ENCODE measurements around the gene MYH15.

MYH15 gene

GRCh38 chr3:108528459-108529252, 18.3 kb upstream of the MYH15 start:
- H3K4me3 ChIP-seq (ENCODE audit: low read length in 2 of 2): no peak overlapping the region
- H3K27me3 ChIP-seq (ENCODE audit: control insufficient read depth in 2 of 2, insufficient read depth in 2 of 2, low read length in 2 of 2): no peaks in the 10 kb centered on the region
- no peaks in the 10 kb centered on the region for H3K36me3 ChIP-seq (ENCODE audit: control insufficient read depth in 2 of 2, insufficient read depth in 2 of 2, low read length in 2 of 2)
- no peaks in the 10 kb centered on the region for H3K9me3 ChIP-seq (ENCODE audit: control insufficient read depth in 2 of 2, low read length in 2 of 2)
- no peak overlapping the region for H3K27ac ChIP-seq (ENCODE audit: low read depth in 2 of 2, low read length in 2 of 2)
- no peaks in the 10 kb centered on the region for H3K4me1 ChIP-seq (ENCODE audit: control insufficient read depth in 2 of 2, insufficient read depth in 2 of 2, low read length in 2 of 2)
- H3K9ac ChIP-seq (ENCODE audit: low read depth in 1 of 2, low read length in 2 of 2): no peak overlapping the region

- Histone ChIP-seq H3K27me3 (ENCODE audit: control insufficient read depth in 2 of 2, insufficient read depth in 2 of 2, low read length in 2 of 2) (no peaks in the 10 kb centered on the region), H3K36me3 (ENCODE audit: control insufficient read depth in 2 of 2, insufficient read depth in 2 of 2, low read length in 2 of 2) (no peaks in the 10 kb centered on the region), H3K27ac (ENCODE audit: low read depth in 2 of 2, low read length in 2 of 2) (no peak overlapping the region), H3K4me3 (ENCODE audit: low read length in 2 of 2) (no peak overlapping the region), H3K4me1 (ENCODE audit: control insufficient read depth in 2 of 2, insufficient read depth in 2 of 2, low read length in 2 of 2) (no peaks in the 10 kb centered on the region), H3K9ac (ENCODE audit: low read depth in 1 of 2, low read length in 2 of 2) (no peak overlapping the region), H3K9me3 (ENCODE audit: control insufficient read depth in 2 of 2, low read length in 2 of 2) (no peaks in the 10 kb centered on the region)
These were observed 17.4 kb upstream of the MYH15 start for GRCh38 chr3:108527817-108528216.

- Histone ChIP-seq H3K4me3 (ENCODE audit: low read length in 2 of 2) (no peak overlapping the region), H3K9me3 (ENCODE audit: control insufficient read depth in 2 of 2, low read length in 2 of 2) (no peaks in the 10 kb centered on the region)
These were observed 16.7 kb upstream of the MYH15 start for GRCh38 chr3:108527109-108527508.

GRCh38 chr3:108525971-108526370, 15.6 kb upstream of the MYH15 start:
- no peak overlapping the region for H3K4me3 ChIP-seq (ENCODE audit: low read length in 2 of 2)

More at GRCh38 chr3:108527109-108527508, 16.7 kb upstream of the MYH15 start:
- no peak overlapping the region for H3K27ac ChIP-seq (ENCODE audit: low read depth in 2 of 2, low read length in 2 of 2)
- no peak overlapping the region for H3K9ac ChIP-seq (ENCODE audit: low read depth in 1 of 2, low read length in 2 of 2)
- no peaks in the 10 kb centered on the region for H3K27me3 ChIP-seq (ENCODE audit: control insufficient read depth in 2 of 2, insufficient read depth in 2 of 2, low read length in 2 of 2)
- no peaks in the 10 kb centered on the region for H3K4me1 ChIP-seq (ENCODE audit: control insufficient read depth in 2 of 2, insufficient read depth in 2 of 2, low read length in 2 of 2)
- no peaks in the 10 kb centered on the region for H3K36me3 ChIP-seq (ENCODE audit: control insufficient read depth in 2 of 2, insufficient read depth in 2 of 2, low read length in 2 of 2)

GRCh38 chr3:108525256-108525655, 14.9 kb upstream of the MYH15 start:
- Histone ChIP-seq H3K36me3 (ENCODE audit: control insufficient read depth in 2 of 2, insufficient read depth in 2 of 2, low read length in 2 of 2) (no peaks in the 10 kb centered on the region), H3K4me1 (ENCODE audit: control insufficient read depth in 2 of 2, insufficient read depth in 2 of 2, low read length in 2 of 2) (no peaks in the 10 kb centered on the region), H3K9ac (ENCODE audit: low read depth in 1 of 2, low read length in 2 of 2) (no peak overlapping the region), H3K9me3 (ENCODE audit: control insufficient read depth in 2 of 2, low read length in 2 of 2) (no peaks in the 10 kb centered on the region), H3K4me3 (ENCODE audit: low read length in 2 of 2) (no peak overlapping the region), H3K27ac (ENCODE audit: low read depth in 2 of 2, low read length in 2 of 2) (no peak overlapping the region), H3K27me3 (ENCODE audit: control insufficient read depth in 2 of 2, insufficient read depth in 2 of 2, low read length in 2 of 2) (no peaks in the 10 kb centered on the region)

More at GRCh38 chr3:108525971-108526370, 15.6 kb upstream of the MYH15 start:
- H3K36me3 ChIP-seq (ENCODE audit: control insufficient read depth in 2 of 2, insufficient read depth in 2 of 2, low read length in 2 of 2): no peaks in the 10 kb centered on the region
- no peaks in the 10 kb centered on the region for H3K4me1 ChIP-seq (ENCODE audit: control insufficient read depth in 2 of 2, insufficient read depth in 2 of 2, low read length in 2 of 2)
- no peaks in the 10 kb centered on the region for H3K9me3 ChIP-seq (ENCODE audit: control insufficient read depth in 2 of 2, low read length in 2 of 2)
- no peak overlapping the region for H3K27ac ChIP-seq (ENCODE audit: low read depth in 2 of 2, low read length in 2 of 2)
- H3K9ac ChIP-seq (ENCODE audit: low read depth in 1 of 2, low read length in 2 of 2): no peak overlapping the region
- no peaks in the 10 kb centered on the region for H3K27me3 ChIP-seq (ENCODE audit: control insufficient read depth in 2 of 2, insufficient read depth in 2 of 2, low read length in 2 of 2)

GRCh38 chr3:108524537-108524936, 14.1 kb upstream of the MYH15 start:
- Histone ChIP-seq H3K27ac (ENCODE audit: low read depth in 2 of 2, low read length in 2 of 2) (no peak overlapping the region), H3K36me3 (ENCODE audit: control insufficient read depth in 2 of 2, insufficient read depth in 2 of 2, low read length in 2 of 2) (no peaks in the 10 kb centered on the region), H3K4me3 (ENCODE audit: low read length in 2 of 2) (no peak overlapping the region), H3K27me3 (ENCODE audit: control insufficient read depth in 2 of 2, insufficient read depth in 2 of 2, low read length in 2 of 2) (no peaks in the 10 kb centered on the region), H3K9ac (ENCODE audit: low read depth in 1 of 2, low read length in 2 of 2) (no peak overlapping the region), H3K9me3 (ENCODE audit: control insufficient read depth in 2 of 2, low read length in 2 of 2) (no peaks in the 10 kb centered on the region), H3K4me1 (ENCODE audit: control insufficient read depth in 2 of 2, insufficient read depth in 2 of 2, low read length in 2 of 2) (no peaks in the 10 kb centered on the region)

- Histone ChIP-seq H3K36me3 (ENCODE audit: control insufficient read depth in 2 of 2, insufficient read depth in 2 of 2, low read length in 2 of 2) (no peaks in the 10 kb centered on the region), H3K27me3 (ENCODE audit: control insufficient read depth in 2 of 2, insufficient read depth in 2 of 2, low read length in 2 of 2) (no peaks in the 10 kb centered on the region), H3K4me1 (ENCODE audit: control insufficient read depth in 2 of 2, insufficient read depth in 2 of 2, low read length in 2 of 2) (no peaks in the 10 kb centered on the region), H3K9me3 (ENCODE audit: control insufficient read depth in 2 of 2, low read length in 2 of 2) (no peaks in the 10 kb centered on the region), H3K9ac (ENCODE audit: low read depth in 1 of 2, low read length in 2 of 2) (no peak overlapping the region), H3K27ac (ENCODE audit: low read depth in 2 of 2, low read length in 2 of 2) (no peak overlapping the region), H3K4me3 (ENCODE audit: low read length in 2 of 2) (no peak overlapping the region)
These were observed 8.5 kb upstream of the MYH15 start for GRCh38 chr3:108518895-108519294.

- Histone ChIP-seq H3K9ac (ENCODE audit: low read depth in 1 of 2, low read length in 2 of 2) (no peak overlapping the region), H3K27me3 (ENCODE audit: control insufficient read depth in 2 of 2, insufficient read depth in 2 of 2, low read length in 2 of 2) (no peaks in the 10 kb centered on the region), H3K4me3 (ENCODE audit: low read length in 2 of 2) (no peak overlapping the region), H3K27ac (ENCODE audit: low read depth in 2 of 2, low read length in 2 of 2) (no peak overlapping the region), H3K36me3 (ENCODE audit: control insufficient read depth in 2 of 2, insufficient read depth in 2 of 2, low read length in 2 of 2) (no peaks in the 10 kb centered on the region), H3K4me1 (ENCODE audit: control insufficient read depth in 2 of 2, insufficient read depth in 2 of 2, low read length in 2 of 2) (no peaks in the 10 kb centered on the region), H3K9me3 (ENCODE audit: control insufficient read depth in 2 of 2, low read length in 2 of 2) (no peaks in the 10 kb centered on the region)
These were observed 6.5 kb upstream of the MYH15 start for GRCh38 chr3:108516881-108517280.

GRCh38 chr3:108513961-108514360, 3.6 kb upstream of the MYH15 start:
- H3K27ac ChIP-seq (ENCODE audit: low read depth in 2 of 2, low read length in 2 of 2): no peak overlapping the region
- H3K36me3 ChIP-seq (ENCODE audit: control insufficient read depth in 2 of 2, insufficient read depth in 2 of 2, low read length in 2 of 2): no peaks in the 10 kb centered on the region
- no peaks in the 10 kb centered on the region for H3K4me1 ChIP-seq (ENCODE audit: control insufficient read depth in 2 of 2, insufficient read depth in 2 of 2, low read length in 2 of 2)
- H3K9ac ChIP-seq (ENCODE audit: low read depth in 1 of 2, low read length in 2 of 2): no peak overlapping the region
- no peaks in the 10 kb centered on the region for H3K9me3 ChIP-seq (ENCODE audit: control insufficient read depth in 2 of 2, low read length in 2 of 2)
- no peak overlapping the region for H3K4me3 ChIP-seq (ENCODE audit: low read length in 2 of 2)
- H3K27me3 ChIP-seq (ENCODE audit: control insufficient read depth in 2 of 2, insufficient read depth in 2 of 2, low read length in 2 of 2): no peaks in the 10 kb centered on the region

GRCh38 chr3:108512671-108513070, 2.3 kb upstream of the MYH15 start:
- no peak overlapping the region for H3K27ac ChIP-seq (ENCODE audit: low read depth in 2 of 2, low read length in 2 of 2)
- H3K9ac ChIP-seq (ENCODE audit: low read depth in 1 of 2, low read length in 2 of 2): no peak overlapping the region
- no peaks in the 10 kb centered on the region for H3K9me3 ChIP-seq (ENCODE audit: control insufficient read depth in 2 of 2, low read length in 2 of 2)
- H3K4me1 ChIP-seq (ENCODE audit: control insufficient read depth in 2 of 2, insufficient read depth in 2 of 2, low read length in 2 of 2): no peaks in the 10 kb centered on the region
- no peaks in the 10 kb centered on the region for H3K27me3 ChIP-seq (ENCODE audit: control insufficient read depth in 2 of 2, insufficient read depth in 2 of 2, low read length in 2 of 2)
- no peak overlapping the region for H3K4me3 ChIP-seq (ENCODE audit: low read length in 2 of 2)
- no peaks in the 10 kb centered on the region for H3K36me3 ChIP-seq (ENCODE audit: control insufficient read depth in 2 of 2, insufficient read depth in 2 of 2, low read length in 2 of 2)

All from mucosa of rectum (tissue), 2 donors.